H1 (cell line): ENCODE data around the gene SLC6A18.

Experiments used
- BRCA1 ChIP-seq: IDR thresholded peaks from 2 replicates; pipeline ENCODE4 v1.6.1; 2012; ENCODE audit warnings: low read depth, low read length, improper control_type of control experiment
- CHD1 ChIP-seq: IDR thresholded peaks from 2 replicates; pipeline ENCODE4 v1.6.1; 2012; ENCODE audit warnings: low read depth, low read length, improper control_type of control experiment
- EGR1 ChIP-seq: IDR thresholded peaks from 2 replicates; pipeline ENCODE4 v1.6.1; 2011; ENCODE audit warnings: low read depth, low read length, borderline replicate concordance
- GABPA ChIP-seq: IDR thresholded peaks from 2 replicates; pipeline ENCODE4 v1.6.1; 2011; ENCODE audit warnings: mild to moderate bottlenecking, low read length, moderate library complexity, borderline replicate concordance; ENCODE audit not compliant: insufficient read depth
- HDAC6 ChIP-seq: IDR thresholded peaks from one replicate; pipeline ENCODE4 v1.7.1; 2012; ENCODE audit warnings: low read depth, mild to moderate bottlenecking, inconsistent platforms, low read length, moderate library complexity
- POLR2A ChIP-seq, 2 experiments: IDR thresholded peaks; 1 replicate in 1 of 2; 2 replicates in 1 of 2; pipeline ENCODE4 v1.6.1; 2011; ENCODE audit warnings: low read depth in 2 of 2, low read length in 2 of 2, mild to moderate bottlenecking in 2 of 2; ENCODE audit errors: control extremely low read depth in 1 of 2
- POLR2AphosphoS5 ChIP-seq: IDR thresholded peaks from 2 replicates; pipeline ENCODE4 v1.6.1; 2011; ENCODE audit warnings: low read depth, low read length
- RXRA ChIP-seq: IDR thresholded peaks from 2 replicates; pipeline ENCODE4 v1.6.1; 2011; ENCODE audit warnings: low read depth, mild to moderate bottlenecking, low read length, moderate library complexity; ENCODE audit not compliant: insufficient read depth
- SP2 ChIP-seq: IDR thresholded peaks from 2 replicates; pipeline ENCODE4 v1.6.1; 2012; ENCODE audit warnings: mild to moderate bottlenecking, low read length, inconsistent platforms
- TCF12 ChIP-seq: IDR thresholded peaks from 2 replicates; pipeline ENCODE4 v1.6.1; 2011; ENCODE audit warnings: low read depth, mild to moderate bottlenecking, low read length
- ZNF274 ChIP-seq: IDR thresholded peaks from 2 replicates; pipeline ENCODE4 v1.7.0; 2012; ENCODE audit warnings: low read length, borderline replicate concordance; ENCODE audit errors: extremely low read depth
- TF ChIP-seq, protein P1 (sequence below), 3 experiments: IDR thresholded peaks; 1 replicate in 2 of 3; 2 replicates in 1 of 3; pipeline versions ENCODE4 v1.5.1 to v1.6.1; 2011; ENCODE audit warnings: low read length in 3 of 3, mild to moderate bottlenecking in 3 of 3, inconsistent platforms in 2 of 3, low read depth in 1 of 3, moderate library complexity in 1 of 3; ENCODE audit not compliant: insufficient read depth in 1 of 3; ENCODE audit errors: control extremely low read depth in 1 of 3
- TF ChIP-seq, protein P2 (sequence below): IDR thresholded peaks from 2 replicates; pipeline ENCODE4 v1.6.1; 2011; ENCODE audit warnings: low read length, improper control_type of control experiment

DNA sequence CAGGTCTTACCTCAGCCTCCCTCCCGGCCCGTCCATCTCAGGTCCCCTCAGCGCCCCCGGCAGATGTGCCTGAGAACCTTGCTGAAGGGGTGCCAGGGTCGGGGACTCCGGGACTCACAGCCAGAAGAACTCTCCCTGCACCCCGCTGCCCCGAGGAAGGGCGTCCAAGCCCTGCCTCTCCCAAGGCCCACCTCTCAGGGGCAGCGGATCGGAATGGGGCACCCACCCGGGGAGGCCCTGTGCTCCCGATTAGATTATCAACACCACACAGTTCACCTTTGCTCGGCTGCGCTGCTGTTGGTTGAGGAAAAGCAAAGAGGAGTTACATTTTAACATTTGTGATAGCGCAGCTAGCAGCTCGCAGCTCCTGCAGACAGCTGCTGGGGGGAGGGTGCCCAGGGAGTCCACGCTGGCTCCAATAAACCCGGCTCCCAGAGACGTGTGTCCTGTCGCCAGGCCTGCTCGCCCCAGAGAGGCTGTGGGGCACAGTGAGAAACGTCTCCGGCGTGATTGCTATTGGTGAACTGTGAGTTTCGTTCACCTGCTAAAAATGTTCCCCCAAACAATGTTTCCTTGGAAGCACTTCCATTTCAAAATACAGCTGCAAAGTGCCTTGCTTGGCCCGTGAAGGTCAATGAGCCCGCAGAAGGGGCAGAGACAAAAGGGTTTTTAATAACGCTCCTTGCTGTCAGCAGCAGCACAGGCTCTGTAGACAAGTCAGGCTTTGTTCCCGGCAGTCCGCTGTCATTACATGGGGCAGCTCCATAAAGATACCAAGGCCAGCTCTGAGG lies 42.4 kb upstream of the SLC6A18 start:
- TF ChIP-seq HDAC6 = no peak
- TF ChIP-seq, protein P1, sequence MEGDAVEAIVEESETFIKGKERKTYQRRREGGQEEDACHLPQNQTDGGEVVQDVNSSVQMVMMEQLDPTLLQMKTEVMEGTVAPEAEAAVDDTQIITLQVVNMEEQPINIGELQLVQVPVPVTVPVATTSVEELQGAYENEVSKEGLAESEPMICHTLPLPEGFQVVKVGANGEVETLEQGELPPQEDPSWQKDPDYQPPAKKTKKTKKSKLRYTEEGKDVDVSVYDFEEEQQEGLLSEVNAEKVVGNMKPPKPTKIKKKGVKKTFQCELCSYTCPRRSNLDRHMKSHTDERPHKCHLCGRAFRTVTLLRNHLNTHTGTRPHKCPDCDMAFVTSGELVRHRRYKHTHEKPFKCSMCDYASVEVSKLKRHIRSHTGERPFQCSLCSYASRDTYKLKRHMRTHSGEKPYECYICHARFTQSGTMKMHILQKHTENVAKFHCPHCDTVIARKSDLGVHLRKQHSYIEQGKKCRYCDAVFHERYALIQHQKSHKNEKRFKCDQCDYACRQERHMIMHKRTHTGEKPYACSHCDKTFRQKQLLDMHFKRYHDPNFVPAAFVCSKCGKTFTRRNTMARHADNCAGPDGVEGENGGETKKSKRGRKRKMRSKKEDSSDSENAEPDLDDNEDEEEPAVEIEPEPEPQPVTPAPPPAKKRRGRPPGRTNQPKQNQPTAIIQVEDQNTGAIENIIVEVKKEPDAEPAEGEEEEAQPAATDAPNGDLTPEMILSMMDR (IDR thresholded peaks at IDR 0.05; ENCODE audit: control extremely low read depth in 1 of 3, insufficient read depth in 1 of 3, low read depth in 1 of 3, low read length in 3 of 3) = no peak
- no peak for TF ChIP-seq ZNF274
- TF ChIP-seq POLR2A (IDR thresholded peaks at IDR 0.05; ENCODE audit: control extremely low read depth in 1 of 2, low read depth in 2 of 2, low read length in 2 of 2) = no peak
- no peak for TF ChIP-seq CHD1
- no peak for TF ChIP-seq SP2
- TF ChIP-seq RXRA = no peak
- no peak for TF ChIP-seq EGR1
- no peak for TF ChIP-seq GABPA
- TF ChIP-seq, protein P2, sequence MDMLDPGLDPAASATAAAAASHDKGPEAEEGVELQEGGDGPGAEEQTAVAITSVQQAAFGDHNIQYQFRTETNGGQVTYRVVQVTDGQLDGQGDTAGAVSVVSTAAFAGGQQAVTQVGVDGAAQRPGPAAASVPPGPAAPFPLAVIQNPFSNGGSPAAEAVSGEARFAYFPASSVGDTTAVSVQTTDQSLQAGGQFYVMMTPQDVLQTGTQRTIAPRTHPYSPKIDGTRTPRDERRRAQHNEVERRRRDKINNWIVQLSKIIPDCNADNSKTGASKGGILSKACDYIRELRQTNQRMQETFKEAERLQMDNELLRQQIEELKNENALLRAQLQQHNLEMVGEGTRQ = no peak
- no peak for TF ChIP-seq POLR2AphosphoS5
- TF ChIP-seq BRCA1 = no peak
- no peak for TF ChIP-seq TCF12
